GM19240 (cell line): Measurements from ENCODE around the gene TNS4.

ENCODE experiments used
- DNase-seq: peaks from one replicate; pipeline ENCODE4 v3.0.0; 2011; ENCODE audit warnings: low spot score; ENCODE audit not compliant: insufficient read length

The TNS4 gene

DNA sequence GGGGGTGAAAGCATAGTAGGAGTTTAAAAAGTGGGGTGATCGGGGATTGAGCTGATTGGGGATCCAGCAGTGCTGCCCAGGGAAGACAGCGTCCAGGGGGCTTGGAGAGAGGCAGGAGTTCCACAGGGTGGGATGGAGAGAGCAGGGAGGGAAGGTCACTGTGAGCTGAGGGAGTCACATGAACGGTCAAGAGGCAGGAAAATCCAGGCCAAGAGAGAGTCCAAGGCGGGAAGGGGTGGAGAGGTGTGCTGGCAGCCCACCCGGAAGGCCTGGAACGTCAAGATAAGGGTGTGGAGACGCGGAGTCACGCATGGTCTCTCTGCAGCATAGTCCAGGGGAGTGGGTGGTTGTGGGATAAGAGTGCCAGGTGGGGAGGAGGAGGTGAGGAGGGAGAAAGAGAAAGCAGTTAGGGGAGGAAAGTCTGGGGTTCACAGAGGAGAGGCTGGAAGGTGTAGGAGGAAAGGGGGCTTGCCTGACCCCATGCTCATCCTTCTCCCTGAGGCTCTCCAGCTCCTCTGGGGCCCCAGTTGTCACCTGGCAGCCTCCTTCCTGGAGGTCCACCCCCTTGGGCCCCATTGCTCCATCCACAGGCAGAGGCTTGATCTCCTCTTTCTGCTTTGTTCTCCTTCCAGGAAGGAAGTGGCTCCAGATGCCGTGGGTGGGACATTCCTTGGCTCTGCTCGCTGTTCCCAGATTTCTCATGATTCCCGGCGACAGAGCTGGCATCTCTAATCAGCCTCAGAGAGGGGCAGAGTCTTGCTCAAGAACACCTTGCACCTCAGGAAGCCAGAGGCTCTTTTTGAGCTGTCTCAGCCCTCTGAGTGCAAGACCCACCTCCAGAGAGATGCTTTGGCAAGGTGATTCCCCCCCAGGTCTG lies 35.1 kb upstream of the TNS4 start:
- no peak for DNase-seq

GRCh38 chr17:40535924-40536294 lies 34.5 kb upstream of the TNS4 start:
- no peak for DNase-seq

DNA sequence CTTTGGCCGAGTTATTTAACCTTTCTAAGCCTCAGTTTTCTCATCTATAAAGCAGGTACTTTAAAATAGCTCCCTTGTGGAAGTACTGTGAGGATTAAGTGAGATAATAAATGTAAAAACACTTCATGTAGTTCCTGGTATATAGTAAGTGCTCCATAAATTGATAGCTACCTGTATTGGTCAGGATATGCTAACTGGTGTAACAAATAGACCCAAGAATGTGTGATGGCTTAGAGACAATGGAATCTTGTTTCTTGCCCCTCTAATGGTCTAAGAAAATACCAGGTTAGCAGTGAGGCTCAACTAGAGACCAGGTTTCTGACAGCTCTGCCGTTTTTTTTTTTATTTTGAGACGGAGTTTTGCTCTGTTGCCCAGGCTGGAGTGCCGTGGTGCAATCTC lies 34.0 kb upstream of the TNS4 start:
- no peak for DNase-seq

GRCh38 chr17:40534371-40535189 lies 33.2 kb upstream of the TNS4 start:
- DNase-seq, result no peak

- DNase-seq, result no peak
Measured at GRCh38 chr17:40533896-40534295, 32.5 kb upstream of the TNS4 start.

GRCh38 chr17:40532520-40533253 lies 31.3 kb upstream of the TNS4 start:
- no peak for DNase-seq

- DNase-seq, result no peak
Measured at GRCh38 chr17:40531051-40531991, 29.9 kb upstream of the TNS4 start.

- DNase-seq, result no peak
Measured at GRCh38 chr17:40530531-40530994, 29.1 kb upstream of the TNS4 start.

DNA sequence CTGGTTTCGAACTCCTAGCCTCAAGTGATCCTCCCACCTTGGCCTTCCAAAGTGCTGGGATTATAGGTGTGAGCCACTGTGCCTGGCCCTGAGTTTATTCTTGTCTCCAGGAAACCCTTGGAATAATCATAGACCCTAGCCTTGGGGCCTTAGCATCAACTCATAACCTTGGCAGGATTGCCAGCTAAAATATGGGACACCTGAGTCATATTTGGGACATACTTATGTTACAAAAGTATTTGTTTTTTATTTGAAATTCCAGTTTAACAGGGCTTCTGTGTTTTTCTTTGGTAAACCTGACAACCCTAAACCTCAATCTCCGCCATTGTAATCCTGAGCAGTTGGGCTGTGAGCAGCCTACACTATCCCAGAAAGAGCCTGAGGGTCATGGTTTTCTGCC lies 28.6 kb upstream of the TNS4 start:
- no peak for DNase-seq

GRCh38 chr17:40528692-40529417 lies 27.4 kb upstream of the TNS4 start:
- no peak for DNase-seq

DNA sequence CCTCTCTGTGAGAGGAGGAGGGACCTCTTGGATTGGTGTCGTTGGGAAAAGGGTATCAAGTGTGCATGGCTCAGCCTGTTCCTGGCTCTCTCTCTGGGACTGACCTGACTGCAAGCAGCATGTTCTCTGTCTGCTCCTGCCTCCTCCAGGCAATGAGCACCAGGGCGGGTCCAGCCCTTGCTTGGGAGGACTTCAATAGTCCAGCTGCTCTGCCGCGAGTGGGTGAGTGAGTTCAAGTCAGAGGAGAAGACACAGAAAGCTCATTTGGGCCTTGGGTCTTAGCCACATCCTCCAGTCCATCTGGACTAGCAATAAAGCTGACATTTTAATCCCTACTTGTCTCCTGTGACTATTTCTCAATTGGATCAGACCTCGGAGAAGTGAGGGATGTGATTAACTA lies 25.2 kb upstream of the TNS4 start:
- DNase-seq, result no peak

DNA sequence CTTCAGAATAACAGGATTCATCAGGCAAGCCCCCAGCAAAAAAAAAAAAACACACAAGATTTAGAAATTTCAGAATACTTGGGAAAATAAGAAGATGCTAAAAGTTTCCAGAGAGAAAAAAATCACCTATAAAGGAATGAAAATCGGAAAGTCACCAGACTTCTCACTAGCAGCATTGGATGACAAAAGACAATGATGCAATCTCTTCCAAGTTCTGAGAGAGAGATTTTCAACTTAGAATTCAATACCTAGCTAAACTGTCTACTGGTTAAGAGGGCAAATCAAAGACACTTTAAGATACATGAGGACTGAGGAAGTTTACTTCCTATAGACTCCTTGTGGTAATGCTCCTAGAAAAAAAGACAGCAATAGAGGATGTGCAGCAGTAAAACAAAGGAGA lies 23.9 kb upstream of the TNS4 start:
- no peak for DNase-seq

DNA sequence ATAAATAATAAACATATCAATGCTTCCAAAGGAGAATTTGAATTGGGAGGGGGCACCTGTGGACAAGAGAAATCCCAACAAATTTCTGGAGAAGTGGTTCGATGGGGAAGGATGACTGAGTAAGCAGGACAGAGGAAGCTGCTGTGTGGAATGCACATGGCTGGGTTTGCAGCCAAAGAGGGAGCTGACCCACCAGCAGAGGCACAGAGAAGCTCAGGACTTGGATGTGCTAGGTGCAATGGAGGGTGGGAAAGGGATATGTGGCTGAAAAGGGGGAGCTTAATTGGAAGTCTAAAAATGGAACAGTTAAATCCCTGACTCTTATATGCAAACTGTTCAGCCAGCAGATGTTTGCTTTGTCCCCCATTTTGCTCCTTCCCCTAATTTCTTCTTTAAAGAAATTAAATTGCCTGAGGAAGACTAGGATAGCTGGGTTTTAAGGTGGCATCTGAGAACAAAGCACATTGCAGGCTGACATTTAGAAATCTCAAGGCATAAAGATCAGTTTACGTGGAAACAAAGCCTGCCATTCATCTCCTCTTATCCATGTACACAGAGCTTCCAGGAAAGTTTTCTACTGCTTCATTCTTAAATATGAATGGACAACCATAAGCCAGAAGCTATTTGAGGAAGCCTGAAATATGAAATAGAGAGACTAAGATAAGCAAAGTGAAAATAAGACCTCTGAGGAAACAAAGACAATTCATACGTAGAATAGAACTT lies 23.0 kb upstream of the TNS4 start:
- no peak for DNase-seq

DNA sequence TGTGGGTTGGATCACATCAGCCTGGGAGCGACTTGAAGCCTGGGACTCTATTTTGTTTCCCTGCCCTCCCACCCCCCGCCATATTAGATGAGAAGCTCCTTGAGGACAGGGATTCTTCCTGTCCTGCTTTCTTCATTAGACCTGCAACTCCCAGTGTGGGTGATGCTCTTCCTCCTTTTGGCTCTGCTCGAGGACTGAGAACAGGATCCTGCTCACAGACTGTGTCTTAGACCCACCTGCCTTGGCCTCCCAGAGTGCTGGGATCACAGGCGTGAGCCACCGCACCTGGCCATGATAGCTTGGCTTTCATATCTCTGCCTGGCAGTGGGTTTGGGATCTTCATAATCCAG lies 21.5 kb upstream of the TNS4 start:
- DNase-seq, result no peak

GRCh38 chr17:40522250-40522960 lies 21.0 kb upstream of the TNS4 start:
- no peak for DNase-seq

DNA sequence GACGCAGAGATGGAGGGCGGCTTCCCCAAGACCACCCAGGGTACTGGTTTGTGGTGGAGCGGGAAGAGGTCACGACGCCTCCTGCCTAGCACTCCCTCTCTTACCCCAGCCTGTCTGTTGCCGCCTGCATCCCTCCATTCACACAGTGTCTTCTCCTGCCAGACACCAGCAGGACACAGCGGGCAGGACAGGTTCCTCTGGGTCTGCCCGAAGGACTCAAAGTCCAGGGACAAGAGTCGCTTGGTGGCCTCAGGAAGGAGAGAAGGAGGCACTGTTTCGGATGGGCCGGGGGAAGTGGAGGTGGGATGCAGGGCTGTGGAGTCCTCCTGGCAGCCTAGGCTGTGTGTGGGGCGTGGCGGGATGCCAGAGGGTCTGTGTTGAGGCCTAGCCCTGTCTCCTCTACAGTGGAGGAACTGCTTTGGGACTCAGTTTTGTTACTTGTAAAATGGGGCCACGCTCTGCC lies 19.6 kb upstream of the TNS4 start:
- no peak for DNase-seq

DNA sequence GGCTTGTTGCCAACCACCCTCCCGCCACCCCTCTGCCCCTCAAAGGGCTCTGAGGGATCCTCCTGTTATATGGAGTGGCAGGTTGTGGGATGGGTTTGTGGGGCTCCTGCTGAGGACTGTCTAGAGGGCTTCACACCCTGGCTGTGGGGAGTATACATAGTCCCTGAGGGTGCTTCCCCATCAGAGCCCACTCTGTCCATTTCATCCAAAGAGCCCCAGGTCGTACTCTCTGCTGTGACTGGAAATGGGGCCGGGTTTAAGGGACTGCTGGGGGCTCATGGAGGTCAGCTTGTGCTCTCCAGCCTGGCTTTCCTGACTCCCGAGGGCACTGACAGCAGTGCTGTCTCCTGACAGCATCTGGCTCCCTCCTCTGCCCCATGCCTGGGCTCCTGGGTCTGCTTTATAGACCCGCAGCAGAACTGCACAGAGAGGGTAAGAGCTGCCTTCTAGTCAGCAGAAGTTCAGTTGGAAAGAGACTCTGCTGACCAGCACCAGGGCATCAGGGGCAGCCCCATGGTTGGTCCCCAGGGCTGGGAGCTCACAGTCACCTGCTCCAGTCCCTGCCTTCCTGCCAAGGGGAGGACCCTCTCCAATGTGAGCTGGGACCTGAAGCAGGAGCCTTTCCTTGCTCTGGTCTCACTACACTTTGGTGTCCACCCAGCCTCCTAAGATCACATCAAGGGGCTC lies 17.8 kb upstream of the TNS4 start:
- no peak for DNase-seq

DNA sequence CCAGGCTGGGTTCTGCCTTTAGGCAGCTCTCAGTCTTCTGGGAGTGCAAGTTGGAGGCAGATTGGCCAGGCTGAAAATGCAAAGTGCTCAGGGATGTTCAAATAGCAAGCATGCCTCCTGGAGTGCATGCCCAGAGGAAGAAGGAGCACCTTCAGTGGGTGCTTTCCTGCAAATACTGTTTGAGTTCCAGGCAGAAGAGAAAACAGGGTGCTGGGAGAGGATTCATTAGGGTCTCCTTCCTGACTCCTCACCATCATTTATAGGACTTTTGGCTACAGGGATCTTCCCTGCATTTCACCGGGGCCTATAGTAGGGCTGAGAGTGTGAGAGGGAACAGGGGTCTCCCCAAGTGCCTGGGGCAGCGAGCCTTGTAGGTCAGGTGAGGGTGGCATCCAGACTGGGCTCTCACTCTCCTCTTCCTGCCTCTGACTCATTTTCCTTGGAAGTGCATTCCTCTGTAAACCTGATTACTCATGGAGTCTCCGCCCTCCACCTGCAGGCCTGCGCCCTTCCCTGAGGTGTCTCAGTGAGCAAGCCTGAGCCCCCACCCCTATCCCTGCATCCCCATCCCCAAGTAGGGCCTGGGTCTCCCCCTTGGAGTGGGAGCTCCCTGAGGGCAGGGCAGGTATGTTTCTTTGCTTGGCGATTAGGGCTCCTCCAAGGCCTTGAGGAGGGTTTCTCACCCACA lies 17.1 kb upstream of the TNS4 start:
- no peak for DNase-seq
